Activated T-cell treated with anti-CD3 and anti-CD28 coated beads, Interleukin-2, amount 50 U/mL, for 48 hours (primary cell): Measurements from ENCODE around the gene CCDC93.

Source experiments
- DNase-seq, 2 experiments: peaks; one replicate each; pipeline ENCODE4 v3.0.0-alpha.2; 2020

The CCDC93 gene

DNA sequence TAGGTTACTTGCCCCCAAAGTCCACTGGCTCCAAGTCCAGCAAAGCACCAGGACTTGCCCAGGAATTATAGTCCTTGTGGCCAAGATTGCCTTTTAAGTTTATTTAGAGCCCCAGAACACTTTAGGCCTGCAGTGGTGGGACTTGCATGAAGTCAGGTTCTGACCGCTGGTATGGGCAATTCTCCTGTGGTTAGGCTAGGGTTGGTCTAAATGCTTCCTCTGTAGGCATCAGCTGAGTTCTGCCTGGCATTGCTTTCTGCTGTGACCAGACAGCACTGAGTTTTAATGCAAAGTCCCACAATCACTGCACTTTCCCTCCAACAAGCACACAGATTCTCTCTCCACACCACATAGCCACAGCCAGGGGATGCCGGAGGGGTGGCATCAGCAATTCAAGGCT lies 134.9 kb downstream of the CCDC93 start:
- DNase-seq = no peak

DNA sequence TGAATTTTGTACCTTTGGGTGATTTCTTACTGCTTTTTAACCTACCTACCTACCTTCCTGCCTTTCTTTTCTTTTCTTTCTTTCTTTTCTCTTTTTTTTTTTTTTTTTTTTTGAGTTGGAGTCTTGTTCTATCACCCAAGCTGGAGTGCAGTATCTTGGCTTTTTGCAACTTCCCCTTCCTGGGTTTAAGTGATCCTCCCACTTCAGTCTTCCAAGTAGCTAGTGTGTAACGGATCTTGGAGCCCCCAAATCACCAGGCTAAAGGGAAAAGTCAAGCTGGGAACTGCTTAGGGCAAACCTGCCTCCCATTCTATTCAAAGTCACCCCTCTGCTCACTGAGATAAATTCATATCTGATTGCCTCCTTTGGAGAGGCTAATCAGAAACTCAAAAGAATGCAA lies 138.1 kb downstream of the CCDC93 start:
- DNase-seq = no peak
